ENCODE results near the gene PCSK4. TPM values are rescaled to one million over a fixed set of nuclear protein-coding genes. Genes with fewer than 3 reads are reported as not detected.
A peak's percentile ranks its signal among the peaks of the same experiment; 100 is the strongest.

PCSK4 gene
- total and polyA plus RNA-seq, 9 of the 15 experiments (the other 6 are each of a cell fraction or from before 2014, with no cell fraction given), result 0.01 to 9.1 (median 2.1) TPM; not detected in 1

DNA sequence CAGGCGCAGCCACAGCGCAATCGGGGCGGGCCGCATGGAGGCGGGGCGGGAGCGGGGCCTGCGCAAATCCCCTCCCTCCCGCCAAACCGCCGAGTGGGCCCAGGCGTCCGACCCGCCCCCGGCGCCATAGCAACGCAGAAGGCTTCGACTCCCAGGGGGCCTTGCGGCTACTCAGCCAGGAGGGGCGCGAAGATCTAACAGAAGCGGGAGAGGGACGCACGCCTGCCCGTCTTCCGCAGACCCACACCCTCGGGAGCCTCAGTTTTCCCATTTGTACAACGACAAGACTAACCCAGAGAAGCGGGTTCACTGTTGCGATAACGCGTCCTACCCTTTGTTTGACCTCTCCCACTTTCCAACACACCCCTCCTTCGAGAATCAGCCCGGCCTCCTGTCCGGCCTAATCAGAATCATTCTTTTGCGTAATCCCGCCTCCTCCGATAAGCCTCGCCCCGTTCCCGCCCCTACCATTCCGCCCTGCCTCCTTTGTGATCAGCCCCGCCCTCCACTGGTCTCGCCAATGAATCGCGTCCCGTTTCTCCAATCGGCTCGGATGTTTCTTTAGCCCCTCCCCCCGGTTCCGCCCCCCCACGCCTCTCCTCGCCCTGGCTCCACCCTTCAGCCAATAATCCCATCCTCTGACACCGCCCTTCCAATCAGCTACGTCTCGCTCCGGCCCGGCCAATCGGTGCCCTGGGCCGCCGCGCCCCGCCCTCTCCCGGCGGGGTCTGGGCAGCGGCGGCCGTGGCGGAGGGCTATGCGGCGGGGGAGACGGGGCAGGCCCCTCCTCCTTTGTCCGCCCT, at the start of gene PCSK4 (continued):
- TF ChIP-seq DIDO1 (tag; IDR thresholded peaks at IDR 0.05; ENCODE audit: low read depth) (no peak), NR2C2 (CRISPR knock-in tag; IDR thresholded peaks at IDR 0.05) (no peak), NR2C2 (tag; IDR thresholded peaks at IDR 0.05) (peak; percentile 73; the same call in 1 of the 2 replicates), FOXJ3 (CRISPR knock-in tag; IDR thresholded peaks at IDR 0.05) (no peak), NR4A1 (CRISPR knock-in tag; IDR thresholded peaks at IDR 0.05) (no peak), NR4A1 (tag; IDR thresholded peaks at IDR 0.05) (no peak), ZNF184 (CRISPR knock-in tag; IDR thresholded peaks at IDR 0.05) (no peak), SREBF1 (IDR thresholded peaks at IDR 0.05; ENCODE audit: borderline replicate concordance, low read depth, low read length) (no peak), TEAD4 (IDR thresholded peaks at IDR 0.05; ENCODE audit: low read length) (no peak), TEAD4 (CRISPR knock-in tag; IDR thresholded peaks at IDR 0.05; ENCODE audit: borderline replicate concordance) (no peak), NR2C1 (IDR thresholded peaks at IDR 0.05) (no peak), NR2C1 (tag; IDR thresholded peaks at IDR 0.05) (0 out of 2 replicates have a peak, but pooled peaks have one; percentile 51), RAD21 (CRISPR knock-in tag; conservative IDR thresholded peaks at IDR 0.05 in 1 of 2, IDR thresholded peaks at IDR 0.05 in 1 of 2) (no peak), CEBPG (CRISPR knock-in tag; IDR thresholded peaks at IDR 0.05) (peak; percentile 84), CEBPG (tag; conservative IDR thresholded peaks at IDR 0.05 in 1 of 2, IDR thresholded peaks at IDR 0.05 in 1 of 2) (peak; percentile 84 to 85), ZC3H11A (IDR thresholded peaks at IDR 0.05; ENCODE audit: low read depth, low read length) (no peak)
- TF ChIP-seq, protein P1, sequence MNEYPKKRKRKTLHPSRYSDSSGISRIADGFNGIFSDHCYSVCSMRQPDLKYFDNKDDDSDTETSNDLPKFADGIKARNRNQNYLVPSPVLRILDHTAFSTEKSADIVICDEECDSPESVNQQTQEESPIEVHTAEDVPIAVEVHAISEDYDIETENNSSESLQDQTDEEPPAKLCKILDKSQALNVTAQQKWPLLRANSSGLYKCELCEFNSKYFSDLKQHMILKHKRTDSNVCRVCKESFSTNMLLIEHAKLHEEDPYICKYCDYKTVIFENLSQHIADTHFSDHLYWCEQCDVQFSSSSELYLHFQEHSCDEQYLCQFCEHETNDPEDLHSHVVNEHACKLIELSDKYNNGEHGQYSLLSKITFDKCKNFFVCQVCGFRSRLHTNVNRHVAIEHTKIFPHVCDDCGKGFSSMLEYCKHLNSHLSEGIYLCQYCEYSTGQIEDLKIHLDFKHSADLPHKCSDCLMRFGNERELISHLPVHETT (CRISPR knock-in tag; conservative IDR thresholded peaks at IDR 0.05 in 1 of 2, IDR thresholded peaks at IDR 0.05 in 1 of 2), result no peak
- TF ChIP-seq, protein P2, sequence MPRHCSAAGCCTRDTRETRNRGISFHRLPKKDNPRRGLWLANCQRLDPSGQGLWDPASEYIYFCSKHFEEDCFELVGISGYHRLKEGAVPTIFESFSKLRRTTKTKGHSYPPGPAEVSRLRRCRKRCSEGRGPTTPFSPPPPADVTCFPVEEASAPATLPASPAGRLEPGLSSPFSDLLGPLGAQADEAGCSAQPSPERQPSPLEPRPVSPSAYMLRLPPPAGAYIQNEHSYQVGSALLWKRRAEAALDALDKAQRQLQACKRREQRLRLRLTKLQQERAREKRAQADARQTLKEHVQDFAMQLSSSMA (CRISPR knock-in tag; IDR thresholded peaks at IDR 0.05), result no peak
- TF ChIP-seq, protein P3, sequence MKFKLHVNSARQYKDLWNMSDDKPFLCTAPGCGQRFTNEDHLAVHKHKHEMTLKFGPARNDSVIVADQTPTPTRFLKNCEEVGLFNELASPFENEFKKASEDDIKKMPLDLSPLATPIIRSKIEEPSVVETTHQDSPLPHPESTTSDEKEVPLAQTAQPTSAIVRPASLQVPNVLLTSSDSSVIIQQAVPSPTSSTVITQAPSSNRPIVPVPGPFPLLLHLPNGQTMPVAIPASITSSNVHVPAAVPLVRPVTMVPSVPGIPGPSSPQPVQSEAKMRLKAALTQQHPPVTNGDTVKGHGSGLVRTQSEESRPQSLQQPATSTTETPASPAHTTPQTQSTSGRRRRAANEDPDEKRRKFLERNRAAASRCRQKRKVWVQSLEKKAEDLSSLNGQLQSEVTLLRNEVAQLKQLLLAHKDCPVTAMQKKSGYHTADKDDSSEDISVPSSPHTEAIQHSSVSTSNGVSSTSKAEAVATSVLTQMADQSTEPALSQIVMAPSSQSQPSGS (CRISPR knock-in tag; IDR thresholded peaks at IDR 0.05), result no peak
- TF ChIP-seq, protein P4, sequence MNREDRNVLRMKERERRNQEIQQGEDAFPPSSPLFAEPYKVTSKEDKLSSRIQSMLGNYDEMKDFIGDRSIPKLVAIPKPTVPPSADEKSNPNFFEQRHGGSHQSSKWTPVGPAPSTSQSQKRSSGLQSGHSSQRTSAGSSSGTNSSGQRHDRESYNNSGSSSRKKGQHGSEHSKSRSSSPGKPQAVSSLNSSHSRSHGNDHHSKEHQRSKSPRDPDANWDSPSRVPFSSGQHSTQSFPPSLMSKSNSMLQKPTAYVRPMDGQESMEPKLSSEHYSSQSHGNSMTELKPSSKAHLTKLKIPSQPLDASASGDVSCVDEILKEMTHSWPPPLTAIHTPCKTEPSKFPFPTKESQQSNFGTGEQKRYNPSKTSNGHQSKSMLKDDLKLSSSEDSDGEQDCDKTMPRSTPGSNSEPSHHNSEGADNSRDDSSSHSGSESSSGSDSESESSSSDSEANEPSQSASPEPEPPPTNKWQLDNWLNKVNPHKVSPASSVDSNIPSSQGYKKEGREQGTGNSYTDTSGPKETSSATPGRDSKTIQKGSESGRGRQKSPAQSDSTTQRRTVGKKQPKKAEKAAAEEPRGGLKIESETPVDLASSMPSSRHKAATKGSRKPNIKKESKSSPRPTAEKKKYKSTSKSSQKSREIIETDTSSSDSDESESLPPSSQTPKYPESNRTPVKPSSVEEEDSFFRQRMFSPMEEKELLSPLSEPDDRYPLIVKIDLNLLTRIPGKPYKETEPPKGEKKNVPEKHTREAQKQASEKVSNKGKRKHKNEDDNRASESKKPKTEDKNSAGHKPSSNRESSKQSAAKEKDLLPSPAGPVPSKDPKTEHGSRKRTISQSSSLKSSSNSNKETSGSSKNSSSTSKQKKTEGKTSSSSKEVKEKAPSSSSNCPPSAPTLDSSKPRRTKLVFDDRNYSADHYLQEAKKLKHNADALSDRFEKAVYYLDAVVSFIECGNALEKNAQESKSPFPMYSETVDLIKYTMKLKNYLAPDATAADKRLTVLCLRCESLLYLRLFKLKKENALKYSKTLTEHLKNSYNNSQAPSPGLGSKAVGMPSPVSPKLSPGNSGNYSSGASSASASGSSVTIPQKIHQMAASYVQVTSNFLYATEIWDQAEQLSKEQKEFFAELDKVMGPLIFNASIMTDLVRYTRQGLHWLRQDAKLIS (CRISPR knock-in tag; IDR thresholded peaks at IDR 0.05), result no peak
